GM12878 (cell line): ENCODE measurements around the gene PPOX. TPM values are rescaled to one million over a fixed set of nuclear protein-coding genes. Genes with fewer than 3 reads are reported as not detected.

ENCODE experiments used
- ATAC-seq: fragments of 200-7000 bp; cut with Tn5 transposase; 3 replicates; pipeline ENCODE4 v1.9.1; 2020; ENCODE audit warnings: mild to moderate bottlenecking, moderate library complexity
- BruUV-seq: library from RNA; stranded (reverse); fragments of 400-500 nt; replicated peaks from 2 replicates; lab custom pipeline; 2021; lab: Mats Ljungman, UMichigan
- CTCF ChIA-PET: fragments of 300-600 bp; sonication (Branson Sonifier 250); formaldehyde crosslinking; extraction: SDS; loops from one replicate; lab custom pipeline; 2021; ENCODE audit warnings: inconsistent platforms; lab: Yijun Ruan, JAX
- POLR2A ChIA-PET: fragments of 350-600 bp; formaldehyde crosslinking; extraction: SDS; loops from one replicate; lab custom pipeline; 2021; ENCODE audit warnings: inconsistent platforms; lab: Charles Lee
- RAD21 ChIA-PET: fragments of 300-600 bp; sonication (Branson Sonifier 250); formaldehyde crosslinking; loops from one replicate; lab custom pipeline; 2023; ENCODE audit warnings: antibody characterized with exemption; ENCODE audit not compliant: unreplicated experiment; lab: Charles Lee
- SMC1A ChIA-PET: fragments of 300-600 bp; sonication (Branson Sonifier 250); formaldehyde crosslinking; loops from one replicate; lab custom pipeline; 2023; ENCODE audit not compliant: unreplicated experiment, uncharacterized antibody; lab: Charles Lee
- DNase-seq: peaks from one replicate; pipeline ENCODE4 v3.0.0-alpha.2; 2011; ENCODE audit warnings: low read depth, low spot score
- FAIRE-seq: peaks from 3 replicates; lab custom pipeline; 2011; peaks lifted over from hg19 to GRCh38; lab: Jason Lieb, UNC
- H2AFZ ChIP-seq: 2 replicates; pipeline ENCODE4 v1.6.0; 2011; ENCODE audit warnings: low read depth, low read length, control low read depth; ENCODE audit not compliant: control insufficient read depth
- H3K27ac ChIP-seq: 2 replicates; pipeline ENCODE4 v1.5.1; 2011; ENCODE audit warnings: control low read depth; ENCODE audit not compliant: control insufficient read depth, insufficient read depth
- H3K27me3 ChIP-seq, 2 experiments: replicated peaks in 1 of 2; 2 replicates each; pipeline versions ENCODE4 v1.6.0 to v1.6.1; 2011; ENCODE audit warnings: low read length in 1 of 2; ENCODE audit not compliant: control insufficient read depth in 2 of 2, insufficient read depth in 2 of 2
- H3K36me3 ChIP-seq, 2 experiments: 2 replicates each; pipeline ENCODE4 v1.5.1; 2011; ENCODE audit warnings: low read length in 1 of 2; ENCODE audit not compliant: control insufficient read depth in 2 of 2, insufficient read depth in 2 of 2
- H3K4me1 ChIP-seq: 2 replicates; pipeline ENCODE4 v1.6.1; 2011; ENCODE audit warnings: mild to moderate bottlenecking, low read length, moderate library complexity, mixed read lengths; ENCODE audit not compliant: control insufficient read depth, insufficient read depth
- H3K4me2 ChIP-seq: 2 replicates; pipeline ENCODE4 v1.6.0; 2011; ENCODE audit warnings: control low read depth; ENCODE audit not compliant: control insufficient read depth, insufficient read depth
- H3K4me3 ChIP-seq: fragments of 200-600 bp; sonication (generic); 2 replicates; pipeline ENCODE4 v1.5.1; 2016
- H3K79me2 ChIP-seq: 2 replicates; pipeline ENCODE4 v1.6.0; 2011; ENCODE audit warnings: low read length; ENCODE audit not compliant: control insufficient read depth, insufficient read depth
- H3K9ac ChIP-seq: 2 replicates; pipeline ENCODE4 v1.8.0; 2011; ENCODE audit warnings: low read length, control low read depth, mixed read lengths; ENCODE audit not compliant: control insufficient read depth, insufficient read depth
- H3K9me3 ChIP-seq: replicated peaks from 3 replicates; pipeline ENCODE4 v1.5.1; 2011; ENCODE audit warnings: mild to moderate bottlenecking, low read length; ENCODE audit not compliant: control insufficient read depth, insufficient read depth
- H4K20me1 ChIP-seq: 2 replicates; pipeline ENCODE4 v1.6.0; 2011; ENCODE audit not compliant: control insufficient read depth, insufficient read depth
- HDAC2 ChIP-seq: fragments of 200-600 bp; sonication (generic); IDR thresholded peaks from 2 replicates; pipeline ENCODE4 v1.6.1; 2017
- MAX ChIP-seq: IDR thresholded peaks from 2 replicates; pipeline ENCODE4 v1.6.1; 2012; ENCODE audit warnings: low read depth, low read length, improper control_type of control experiment
- MLLT1 ChIP-seq: fragments of 450-650 bp; IDR thresholded peaks from 2 replicates; pipeline ENCODE4 v1.6.1; 2016; ENCODE audit warnings: mild to moderate bottlenecking
- NFIC ChIP-seq: IDR thresholded peaks from 2 replicates; pipeline ENCODE4 v1.6.1; 2012; ENCODE audit warnings: low read depth, mild to moderate bottlenecking, inconsistent platforms, low read length, moderate library complexity
- NRF1 ChIP-seq: conservative IDR thresholded peaks from 2 replicates; pipeline ENCODE4 v1.6.1; 2011; ENCODE audit warnings: mild to moderate bottlenecking, low read depth, low read length, improper control_type of control experiment
- SP1 ChIP-seq: IDR thresholded peaks from one replicate; pipeline ENCODE4 v1.6.1; 2011; ENCODE audit warnings: low read depth, low read length
- ZNF24 ChIP-seq: fragments of 450-650 bp; IDR thresholded peaks from 2 replicates; pipeline ENCODE4 v1.6.1; 2017; ENCODE audit warnings: antibody characterized with exemption, mild to moderate bottlenecking
- WGBS: methylation state at CpG from one replicate; pipeline ENCODE4 v1.1.6; 2016; ENCODE audit warnings: low lambda C conversion rate; ENCODE audit not compliant: insufficient replicate concordance, insufficient coverage; ENCODE audit errors: missing lambda C conversion rate; 5-methylcytosine and 5-hydroxymethylcytosine counted together
- in situ Hi-C: fragments of 300-500 bp; cut with MboI; formaldehyde crosslinking; loops from 9 replicates; pipeline ENCODE4 v1.14.3; 2018; ENCODE audit warnings: mixed read lengths
- intact Hi-C: fragments of 100-400 bp; cut with micrococcal nuclease; formaldehyde crosslinking; loops from one replicate; pipeline ENCODE4 v1.14.2; 2022; ENCODE audit not compliant: unreplicated experiment
- polyA plus RNA-seq, 11 experiments: library from polyadenylated mRNA; depleted of rRNA in 4 of 11; unstranded in 6 of 11; stranded (reverse) in 5 of 11; fragments of >200 nt; fragmentation: Nextera tagmentation in 4 of 11; fragmentation: Illumina TruSeq in 1 of 11; extraction: Ambion mirVana in 4 of 11; extraction: Trizol in 1 of 11; gene quantifications; 1 replicate in 1 of 11; 2 replicates in 10 of 11; pipeline versions ENCODE4 v1.2.1 to v1.2.3, GENCODE V29; 2011 to 2016; ENCODE audit warnings: inconsistent platforms in 2 of 11, missing spikeins in 2 of 11, low read depth in 1 of 11
- total RNA-seq, 4 experiments: library from RNA; depleted of rRNA in 3 of 4; stranded (reverse); fragments of >200 nt in 3 of 4; fragmentation: Illumina TruSeq in 1 of 4; extraction: Trizol in 1 of 4; gene quantifications; 2 replicates each; pipeline versions ENCODE4 v1.2.1 to v1.2.3, GENCODE V29; 2013 to 2021

Gene PPOX
- total and polyA plus RNA-seq, 10 of the 15 experiments (the other 5 are each of a cell fraction or from before 2014, with no cell fraction given), result 8.9 to 31.5 (median 20.3) TPM

- TF ChIP-seq ZNF24, result 0 out of 2 replicates have a peak, but pooled peaks have one; percentile 19
Measured at GRCh38 chr1:161209790-161210409, 43.7 kb downstream of the PPOX start (continued).

GRCh38 chr1:161214369-161214768 lies 48.1 kb downstream of the PPOX start:
- TF ChIP-seq NFIC (no peak), MAX (no peak), SP1 (no peak), MLLT1 (no peak), HDAC2 (no peak), NRF1 (no peak)
- no peak for FAIRE-seq
- H3K4me3 ChIP-seq, result no peak overlapping the region
- no peak overlapping the region for H3K27ac ChIP-seq
- CTCF ChIA-PET, result interaction anchor here (5.0 to 17.1 kb wide), 2 partner anchors 7 to 12 kb away, joined by 58 to 385 read pairs; partner anchors contain the start of genes NDUFS2 and TOMM40L
- in situ Hi-C loops, result no loop called here
- SMC1A ChIA-PET, result interaction anchor here (4.4 kb wide), 1 partner anchor 10 kb away, joined by 53 read pairs; the partner anchor contains the start of genes APOA2 and TOMM40L
- H3K79me2 ChIP-seq, result no peaks in the 10 kb centered on the region
- H3K4me2 ChIP-seq, result no peak overlapping the region
- no TSS peak for BruUV-seq
- no peak overlapping the region for H3K9ac ChIP-seq
- no peaks in the 10 kb centered on the region for H3K9me3 ChIP-seq
- no peak for ATAC-seq
- peaks cover 21% of the 10 kb centered on the region for H3K4me1 ChIP-seq
- over 99% methylated on average over 9 of the region's 9 CpGs for WGBS
- H3K27me3 ChIP-seq, result no peaks in the 10 kb centered on the region
- no peak for DNase-seq
- H4K20me1 ChIP-seq, result no peaks in the 10 kb centered on the region
- peaks cover 10 to 29% of the 10 kb centered on the region in 2 experiments for H3K36me3 ChIP-seq
- H2AFZ ChIP-seq, result no peak overlapping the region
- RAD21 ChIA-PET, result no interaction called here
- intact Hi-C loops, result no loop called here
- POLR2A ChIA-PET, result no interaction called here
